ENCODE results near the gene AGBL4.
"Not testable (repeated sequence)": the region's sequence is repeated elsewhere in the genome, so short reads cannot be mapped to it uniquely, and the experiment has no call there.

The AGBL4 gene

DNA sequence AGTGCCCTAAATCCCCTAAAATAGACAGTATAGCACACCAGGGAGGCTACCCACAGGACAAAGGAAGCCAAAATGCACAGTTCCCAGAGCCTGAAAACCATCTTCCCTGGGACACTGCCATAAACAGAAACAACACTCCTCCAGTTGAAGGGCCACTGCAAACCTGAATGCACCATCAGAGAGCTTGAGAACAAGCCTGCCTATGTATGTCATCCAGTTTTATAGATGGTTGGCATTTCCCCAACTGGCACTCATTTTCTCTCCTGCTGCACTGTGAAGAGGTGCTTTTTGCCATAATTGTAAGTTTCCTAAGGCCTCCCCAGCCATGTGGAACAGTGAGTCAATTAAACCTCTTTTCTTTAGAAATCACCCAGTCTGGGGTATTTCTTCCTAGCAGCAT is 169.0 kb downstream of the AGBL4 start:
- DNase-seq (ENCODE audit: extremely low spot score) = no peak
- ChIA-PET CTCF (interaction anchor here (0.7 kb wide), 1 partner anchor 10 kb away, joined by 3 read pairs; no protein-coding TSS in a partner anchor), POLR2A (no interaction called here)
- TF ChIP-seq CTCF (IDR thresholded peaks at IDR 0.05; ENCODE audit: control extremely low read depth, extremely low read depth, low read depth, missing control alignments) = no peak

GRCh38 chr1:49842596-49842995 is 181.2 kb downstream of the AGBL4 start:
- no peak for TF ChIP-seq CTCF (IDR thresholded peaks at IDR 0.05; ENCODE audit: control extremely low read depth, extremely low read depth, low read depth, missing control alignments)
- no peak for DNase-seq (ENCODE audit: extremely low spot score)
- POLR2A ChIA-PET = no interaction called here
- CTCF ChIA-PET = no interaction called here

- POLR2A ChIA-PET = no interaction called here
- no peak for TF ChIP-seq CTCF (IDR thresholded peaks at IDR 0.05; ENCODE audit: control extremely low read depth, extremely low read depth, low read depth, missing control alignments)
- CTCF ChIA-PET = no interaction called here
- no peak for DNase-seq (ENCODE audit: extremely low spot score)
Measured at GRCh38 chr1:49841767-49842166, 182.0 kb downstream of the AGBL4 start.

- no peak for DNase-seq (ENCODE audit: extremely low spot score)
- ChIA-PET POLR2A (no interaction called here), CTCF (interaction anchor here (1.5 kb wide), 1 partner anchor 15 kb away, joined by 3 read pairs; no protein-coding TSS in a partner anchor)
- no peak for TF ChIP-seq CTCF (IDR thresholded peaks at IDR 0.05; ENCODE audit: control extremely low read depth, extremely low read depth, low read depth, missing control alignments)
Measured at GRCh38 chr1:49824261-49824660, 199.5 kb downstream of the AGBL4 start.

GRCh38 chr1:49817681-49818080 is 206.1 kb downstream of the AGBL4 start:
- ChIA-PET POLR2A (no interaction called here), CTCF (interaction anchor here (1.5 kb wide), 1 partner anchor 8 kb away, joined by 3 read pairs; no protein-coding TSS in a partner anchor)
- DNase-seq (ENCODE audit: extremely low spot score) = no peak
- TF ChIP-seq CTCF (IDR thresholded peaks at IDR 0.05; ENCODE audit: control extremely low read depth, extremely low read depth, low read depth, missing control alignments) = no peak

DNA sequence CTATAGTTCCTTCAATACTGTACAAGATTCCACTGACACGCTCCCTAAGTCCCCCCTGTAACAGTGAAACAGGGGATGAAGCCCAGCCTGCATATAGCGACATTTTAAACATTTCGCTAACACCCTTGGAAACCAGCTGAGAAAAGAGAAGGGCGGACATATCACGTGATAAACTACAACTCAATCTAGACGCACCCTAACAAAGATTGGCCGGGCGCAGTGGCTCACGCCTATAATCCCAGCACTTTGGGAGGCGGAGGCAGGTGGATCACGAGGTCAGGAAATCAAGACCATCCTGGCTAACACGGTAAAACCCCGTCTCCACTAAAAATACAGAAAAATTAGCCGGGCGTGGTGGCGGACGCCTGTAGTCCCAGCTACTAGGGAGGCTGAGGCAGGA is 236.7 kb downstream of the AGBL4 start:
- CTCF ChIA-PET; DNase-seq (ENCODE audit: extremely low spot score); POLR2A ChIA-PET: not testable (repeated sequence)

DNA sequence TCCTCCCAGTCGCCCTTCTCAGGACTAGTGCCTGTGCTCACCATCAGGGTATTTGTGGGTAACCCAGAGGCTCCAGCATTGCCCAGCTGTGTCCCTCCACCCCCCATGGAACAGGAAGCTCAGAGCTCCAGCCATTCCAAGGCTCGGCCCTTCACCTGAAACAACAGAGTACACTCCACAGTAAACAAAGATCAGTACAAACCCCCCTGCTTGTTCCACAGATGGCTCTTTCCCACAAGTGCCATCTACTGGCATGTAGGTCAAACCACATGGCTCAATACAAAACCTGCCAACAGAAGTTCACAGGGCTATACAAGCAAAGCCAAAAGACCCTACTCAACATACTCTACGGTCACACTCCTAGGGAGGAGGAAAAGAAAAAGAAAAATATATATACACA is 258.7 kb downstream of the AGBL4 start:
- CTCF ChIA-PET = no interaction called here
- TF ChIP-seq CTCF (IDR thresholded peaks at IDR 0.05; ENCODE audit: control extremely low read depth, extremely low read depth, low read depth, missing control alignments) = no peak
- no peak for DNase-seq (ENCODE audit: extremely low spot score)
- POLR2A ChIA-PET = no interaction called here

DNA sequence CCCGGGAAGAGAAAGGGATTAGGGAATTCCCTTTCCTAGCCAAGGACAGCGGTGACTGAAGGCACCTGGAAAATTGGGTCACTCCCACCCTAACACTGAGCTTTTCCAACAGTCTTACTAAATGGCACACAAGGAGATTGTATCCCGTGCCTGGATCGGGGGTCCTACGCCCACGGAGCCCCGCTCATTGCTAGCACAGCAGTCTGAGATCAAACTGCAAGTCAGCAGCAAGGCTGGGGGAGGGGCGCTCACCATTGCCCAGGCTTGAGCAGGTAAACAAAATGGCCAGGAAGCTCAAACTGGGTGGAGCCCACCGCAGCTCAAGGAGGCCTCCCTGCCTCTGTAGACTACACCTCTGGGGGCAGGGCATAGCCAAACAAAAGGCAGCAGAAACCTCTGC is 285.6 kb downstream of the AGBL4 start:
- CTCF ChIA-PET; DNase-seq (ENCODE audit: extremely low spot score); POLR2A ChIA-PET: not testable (repeated sequence)

Data from GM10248 (cell line).